Measurements from ENCODE around the gene STK33. TPM values are rescaled to one million over a fixed set of nuclear protein-coding genes. Genes with fewer than 3 reads are reported as not detected.
A peak's percentile ranks its signal among the peaks of the same experiment; 100 is the strongest.
"Not testable (repeated sequence)": the region's sequence is repeated elsewhere in the genome, so short reads cannot be mapped to it uniquely, and the experiment has no call there.

STK33 gene
- total RNA-seq, 1 experiment from 2014 or later: not detected

- DNase-seq (ENCODE audit: low read depth, low spot score): no peak
These were observed 105.6 kb downstream of the STK33 start for GRCh38 chr11:8488395-8488794.

GRCh38 chr11:8487261-8487660 lies 106.8 kb downstream of the STK33 start:
- in situ Hi-C loops (cut with HindIII; ENCODE audit: low pct_unique_long_range_greater_than_20kb, low sequenced_read_pairs): no loop called here
- no peak for DNase-seq (ENCODE audit: low read depth, low spot score)

More at GRCh38 chr11:8488395-8488794, 105.6 kb downstream of the STK33 start:
- in situ Hi-C loops (cut with HindIII; ENCODE audit: low pct_unique_long_range_greater_than_20kb, low sequenced_read_pairs): no loop called here

DNA sequence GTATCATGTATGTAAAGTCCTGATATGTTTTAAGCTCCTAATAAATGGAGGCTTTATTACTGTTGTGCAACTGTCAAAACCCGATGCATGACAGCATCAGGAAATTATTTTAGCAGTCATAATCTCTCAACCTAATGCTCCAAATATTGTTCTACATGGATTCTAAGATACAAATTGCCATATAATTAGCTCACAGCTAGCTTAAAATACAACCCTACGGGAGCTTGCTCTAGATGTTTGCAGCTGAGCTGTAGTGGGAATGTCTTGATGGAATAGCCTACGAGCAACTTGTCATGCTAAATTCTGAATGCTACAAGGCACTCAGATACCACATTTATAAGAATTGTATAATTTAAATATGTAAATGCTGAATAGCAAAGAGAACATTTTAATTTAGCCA lies 109.8 kb downstream of the STK33 start:
- in situ Hi-C loops (cut with HindIII; ENCODE audit: low pct_unique_long_range_greater_than_20kb, low sequenced_read_pairs): no loop called here
- no peak for DNase-seq (ENCODE audit: low read depth, low spot score)

DNA sequence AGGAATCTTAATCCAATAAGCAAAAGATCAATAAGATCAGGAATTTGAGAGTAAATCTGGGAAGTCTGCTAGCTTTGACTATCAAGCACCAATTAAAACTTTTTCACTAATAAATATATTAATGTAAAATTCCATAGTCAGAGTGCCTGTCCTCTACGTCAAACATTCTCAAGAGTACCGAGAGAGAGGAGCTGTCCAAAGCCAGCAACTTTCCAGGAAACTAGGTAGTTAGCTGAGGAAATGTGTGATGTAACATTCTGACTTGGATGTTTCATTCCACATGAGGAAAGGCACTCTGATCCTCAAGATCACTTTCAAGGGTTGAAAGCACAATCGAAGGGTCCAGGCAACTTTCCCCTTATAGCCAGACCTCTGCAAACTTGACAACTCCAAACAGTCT lies 113.2 kb downstream of the STK33 start:
- no peak for DNase-seq (ENCODE audit: low read depth, low spot score)
- in situ Hi-C loops (cut with HindIII; ENCODE audit: low pct_unique_long_range_greater_than_20kb, low sequenced_read_pairs): no loop called here

GRCh38 chr11:8477680-8478079 lies 116.3 kb downstream of the STK33 start:
- DNase-seq (ENCODE audit: low read depth, low spot score): no peak
- in situ Hi-C loops (cut with HindIII; ENCODE audit: low pct_unique_long_range_greater_than_20kb, low sequenced_read_pairs): no loop called here

DNA sequence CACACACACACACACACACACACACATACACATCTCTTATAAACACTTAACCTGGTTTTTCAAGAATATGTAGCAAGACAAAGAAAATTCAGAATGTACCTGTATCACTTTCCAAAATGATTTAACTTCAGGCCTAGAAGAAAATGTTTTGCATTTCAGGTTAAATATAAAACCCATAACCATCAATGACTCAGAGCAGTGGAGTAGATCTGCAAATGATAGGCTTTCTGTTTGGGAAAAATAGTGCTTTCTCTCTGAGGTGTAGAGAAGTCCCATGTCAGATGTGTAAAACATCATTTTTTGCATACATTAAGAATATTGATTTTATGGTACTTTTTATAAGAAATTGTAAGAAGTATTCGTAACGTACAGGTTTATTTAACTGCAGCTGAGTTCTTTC lies 116.9 kb downstream of the STK33 start:
- DNase-seq (ENCODE audit: low read depth, low spot score): no peak
- in situ Hi-C loops (cut with HindIII; ENCODE audit: low pct_unique_long_range_greater_than_20kb, low sequenced_read_pairs): no loop called here

- in situ Hi-C loops (cut with HindIII; ENCODE audit: low pct_unique_long_range_greater_than_20kb, low sequenced_read_pairs); DNase-seq (ENCODE audit: low read depth, low spot score): not testable (repeated sequence)
These were observed 126.2 kb downstream of the STK33 start for GRCh38 chr11:8467806-8468205.

- DNase-seq (ENCODE audit: low read depth, low spot score); in situ Hi-C loops (cut with HindIII; ENCODE audit: low pct_unique_long_range_greater_than_20kb, low sequenced_read_pairs): not testable (repeated sequence)
These were observed 126.7 kb downstream of the STK33 start for GRCh38 chr11:8467356-8467755.

- DNase-seq (ENCODE audit: low read depth, low spot score); in situ Hi-C loops (cut with HindIII; ENCODE audit: low pct_unique_long_range_greater_than_20kb, low sequenced_read_pairs): not testable (repeated sequence)
These were observed 127.1 kb downstream of the STK33 start for GRCh38 chr11:8466884-8467283.

DNA sequence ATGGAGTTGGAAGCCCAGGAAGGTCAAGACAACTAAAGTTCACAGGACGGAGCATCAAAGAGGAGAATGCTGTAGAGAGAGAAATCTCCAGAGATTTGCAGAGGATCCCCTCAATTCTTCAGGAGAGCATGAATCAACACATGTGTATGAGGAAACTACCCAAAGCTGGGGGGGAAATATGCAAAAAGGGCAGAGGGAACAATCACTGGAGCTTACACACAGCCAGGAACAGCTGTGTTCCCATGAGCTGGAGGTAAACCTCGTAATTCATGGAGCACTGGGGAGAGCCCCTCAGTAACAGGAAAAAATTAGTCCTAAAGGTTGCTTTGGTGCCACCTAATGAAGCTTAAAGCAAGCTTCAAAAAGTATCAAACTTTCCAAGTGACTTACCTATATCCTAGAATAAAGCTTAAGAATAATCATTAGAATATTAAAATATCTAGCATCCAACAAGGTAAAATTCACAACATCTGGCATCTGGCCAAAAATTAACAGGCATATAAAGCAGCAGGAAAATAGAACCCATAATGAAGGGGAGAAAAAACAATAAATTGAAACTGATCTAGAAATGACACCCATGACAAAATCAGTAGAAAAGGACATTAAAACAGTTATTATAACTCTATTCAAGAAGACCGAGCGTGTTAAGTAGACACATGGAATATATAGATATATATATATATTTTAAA lies 134.2 kb downstream of the STK33 start:
- in situ Hi-C loops (cut with HindIII; ENCODE audit: low pct_unique_long_range_greater_than_20kb, low sequenced_read_pairs): no loop called here
- no peak for DNase-seq (ENCODE audit: low read depth, low spot score)

GRCh38 chr11:8442301-8442700 lies 151.7 kb downstream of the STK33 start:
- in situ Hi-C loops (cut with HindIII; ENCODE audit: low pct_unique_long_range_greater_than_20kb, low sequenced_read_pairs): no loop called here
- DNase-seq (ENCODE audit: low read depth, low spot score): no peak

GRCh38 chr11:8440649-8441048 lies 153.4 kb downstream of the STK33 start:
- in situ Hi-C loops (cut with HindIII; ENCODE audit: low pct_unique_long_range_greater_than_20kb, low sequenced_read_pairs): no loop called here

DNA sequence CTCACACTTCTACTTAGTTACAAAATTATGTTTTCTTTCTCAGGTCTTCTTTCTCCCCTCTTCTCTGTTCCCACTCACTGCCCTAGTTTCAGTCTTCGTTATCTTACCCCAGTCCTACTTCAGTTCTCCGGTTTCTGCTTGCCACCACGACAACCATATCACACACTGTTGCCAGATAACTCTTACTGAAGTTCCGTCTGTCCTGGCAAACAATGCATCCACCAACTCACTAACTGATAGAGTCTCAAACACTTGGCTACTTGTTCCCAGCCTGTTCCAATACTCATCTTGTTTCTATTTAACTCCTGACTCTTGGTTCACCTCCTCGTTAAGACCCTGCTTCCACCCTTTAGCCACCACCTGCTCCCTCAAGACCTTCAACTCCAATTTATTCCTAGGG lies 164.5 kb downstream of the STK33 start:
- DNase-seq (ENCODE audit: low read depth, low spot score): no peak
- in situ Hi-C loops (cut with HindIII; ENCODE audit: low pct_unique_long_range_greater_than_20kb, low sequenced_read_pairs): no loop called here

More at GRCh38 chr11:8440649-8441048, 153.4 kb downstream of the STK33 start:
- DNase-seq (ENCODE audit: low read depth, low spot score): no peak

DNA sequence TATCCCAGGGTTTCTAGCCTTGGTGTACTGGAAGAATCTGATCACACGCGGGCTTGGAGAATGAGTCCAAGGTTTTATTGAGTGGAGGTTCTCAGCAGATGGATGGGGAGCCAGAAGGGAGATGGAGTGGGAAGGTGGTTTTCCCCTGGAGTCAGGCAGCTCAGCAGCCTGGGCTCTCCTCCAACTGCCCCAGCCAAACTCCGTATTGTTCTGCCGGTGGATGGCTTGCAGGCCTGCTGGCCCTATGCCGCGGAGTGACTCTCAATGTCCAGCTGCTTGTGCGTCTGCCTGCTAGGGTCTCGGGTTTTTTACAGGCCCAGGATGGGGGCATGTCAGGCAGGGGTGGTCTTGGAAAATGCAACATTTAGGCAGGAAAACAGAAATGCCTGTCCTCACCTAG lies 168.0 kb downstream of the STK33 start:
- in situ Hi-C loops (cut with HindIII; ENCODE audit: low pct_unique_long_range_greater_than_20kb, low sequenced_read_pairs): no loop called here
- no peak for DNase-seq (ENCODE audit: low read depth, low spot score)

GRCh38 chr11:8415195-8415594 lies 178.8 kb downstream of the STK33 start:
- in situ Hi-C loops (cut with HindIII; ENCODE audit: low pct_unique_long_range_greater_than_20kb, low sequenced_read_pairs): no loop called here
- no peak for DNase-seq (ENCODE audit: low read depth, low spot score)

DNA sequence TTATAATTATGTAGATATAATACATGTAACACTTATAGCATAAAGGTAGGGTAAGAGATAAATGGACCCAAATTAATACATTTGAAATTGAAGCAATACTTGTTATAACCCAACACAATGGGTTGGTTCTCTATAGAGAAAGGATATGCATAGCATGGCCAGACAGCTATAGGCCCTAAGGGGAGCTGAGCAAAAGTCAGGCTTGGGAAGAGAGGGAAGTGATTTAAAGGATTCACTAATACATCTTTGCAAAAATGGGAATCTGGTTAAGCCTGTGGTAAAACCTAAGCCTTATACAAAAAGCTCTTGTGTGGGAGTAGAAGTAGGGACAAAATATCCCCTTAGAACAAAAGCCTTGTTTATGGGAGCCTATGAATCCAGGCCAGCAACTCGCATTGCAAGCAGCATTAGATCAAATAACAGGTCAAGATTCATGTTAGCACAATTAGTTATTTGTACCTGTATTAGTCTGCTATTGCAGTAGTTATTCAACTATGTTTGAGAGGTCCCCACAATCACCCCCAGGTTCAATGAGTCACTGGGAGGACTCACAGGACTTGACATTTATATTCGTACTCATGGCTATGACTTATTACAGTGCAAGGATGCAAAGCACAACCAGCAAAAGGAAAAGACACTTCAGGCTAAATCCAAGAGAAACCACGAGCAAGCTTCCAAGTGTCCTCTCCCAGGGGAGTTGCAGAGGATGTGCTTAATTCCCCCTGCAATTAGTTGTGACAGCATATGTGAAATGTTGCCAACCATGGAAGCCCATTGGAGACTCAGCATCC lies 185.7 kb downstream of the STK33 start:
- in situ Hi-C loops (cut with HindIII; ENCODE audit: low pct_unique_long_range_greater_than_20kb, low sequenced_read_pairs): no loop called here
- DNase-seq (ENCODE audit: low read depth, low spot score): peak; percentile 97

- DNase-seq (ENCODE audit: low read depth, low spot score): no peak
- in situ Hi-C loops (cut with HindIII; ENCODE audit: low pct_unique_long_range_greater_than_20kb, low sequenced_read_pairs): no loop called here
These were observed 190.7 kb downstream of the STK33 start for GRCh38 chr11:8403310-8403709.

- no peak for DNase-seq (ENCODE audit: low read depth, low spot score)
- in situ Hi-C loops (cut with HindIII; ENCODE audit: low pct_unique_long_range_greater_than_20kb, low sequenced_read_pairs): no loop called here
These were observed 201.1 kb downstream of the STK33 start for GRCh38 chr11:8392886-8393285.

DNA sequence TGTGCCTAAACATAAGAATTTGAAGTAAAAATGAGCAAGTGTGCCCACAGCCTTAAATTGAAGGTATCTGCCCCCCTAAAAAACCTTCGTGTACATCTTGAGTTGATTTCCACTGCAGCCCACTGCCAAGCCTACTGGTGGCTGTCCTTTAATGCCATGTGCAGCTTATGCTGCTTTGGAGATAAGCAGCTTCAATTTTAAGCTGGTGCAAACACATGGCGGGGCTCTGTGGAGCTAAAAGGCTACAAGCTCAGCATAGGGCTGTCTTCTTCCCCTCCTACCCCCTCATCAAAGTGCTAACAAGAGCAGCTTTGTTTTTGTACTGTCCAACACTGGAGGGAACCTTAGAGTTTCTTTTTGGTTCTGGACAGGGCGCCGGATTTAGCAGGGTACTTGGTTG lies 201.9 kb downstream of the STK33 start:
- DNase-seq (ENCODE audit: low read depth, low spot score): peak; percentile 33
- in situ Hi-C loops (cut with HindIII; ENCODE audit: low pct_unique_long_range_greater_than_20kb, low sequenced_read_pairs): no loop called here
